Stimulated activated CD8-positive, alpha-beta memory T cell treated with anti-CD3 and anti-CD28 coated beads, Interleukin-12 subunit alpha, Interleukin-12 subunit beta, amount 100 ng/mL, for 4 hours (primary cell): Measurements from ENCODE around the gene XG.

Source experiments
- DNase-seq: peaks from one replicate; pipeline ENCODE4 v3.0.0-alpha.2; 2020; ENCODE audit warnings: low read depth

The XG gene

DNA sequence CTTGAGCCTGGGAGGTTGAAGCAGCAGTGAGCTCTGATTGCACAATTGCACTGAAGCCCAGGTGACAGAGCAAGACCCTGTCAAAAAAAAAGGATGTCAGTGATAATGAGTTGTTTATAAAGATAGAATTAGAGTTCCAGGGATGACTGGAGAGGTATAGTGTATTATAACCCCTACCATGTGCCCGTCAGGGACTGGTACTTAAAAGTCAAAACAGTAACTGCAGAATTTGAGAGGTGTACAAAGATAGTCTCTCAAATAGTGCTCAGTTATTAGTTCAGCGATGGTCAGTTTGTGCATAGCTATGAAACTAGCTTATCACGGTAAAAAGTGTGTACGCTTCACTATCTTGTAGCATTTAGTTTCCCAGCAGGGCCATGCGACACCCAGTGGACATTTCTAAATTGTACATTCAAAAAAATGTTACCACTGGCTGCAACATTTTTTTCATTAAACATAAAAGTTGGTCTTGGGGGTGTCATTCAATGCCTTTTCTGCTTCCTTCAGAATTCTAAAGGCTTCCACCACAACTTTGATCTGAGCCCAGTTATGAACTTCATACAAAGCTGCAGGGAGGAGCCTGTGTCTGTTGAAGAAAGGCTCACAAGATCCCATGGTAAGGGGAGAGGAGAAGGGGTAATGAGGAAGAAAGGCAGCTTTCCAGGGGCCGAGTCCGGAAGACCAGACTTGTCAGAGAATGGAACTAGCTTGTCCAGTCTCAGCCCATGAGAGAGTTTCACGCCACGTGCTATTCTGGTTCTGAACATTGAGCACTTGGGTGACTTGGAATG lies 67.7 kb downstream of the XG start:
- DNase-seq, result no peak

DNA sequence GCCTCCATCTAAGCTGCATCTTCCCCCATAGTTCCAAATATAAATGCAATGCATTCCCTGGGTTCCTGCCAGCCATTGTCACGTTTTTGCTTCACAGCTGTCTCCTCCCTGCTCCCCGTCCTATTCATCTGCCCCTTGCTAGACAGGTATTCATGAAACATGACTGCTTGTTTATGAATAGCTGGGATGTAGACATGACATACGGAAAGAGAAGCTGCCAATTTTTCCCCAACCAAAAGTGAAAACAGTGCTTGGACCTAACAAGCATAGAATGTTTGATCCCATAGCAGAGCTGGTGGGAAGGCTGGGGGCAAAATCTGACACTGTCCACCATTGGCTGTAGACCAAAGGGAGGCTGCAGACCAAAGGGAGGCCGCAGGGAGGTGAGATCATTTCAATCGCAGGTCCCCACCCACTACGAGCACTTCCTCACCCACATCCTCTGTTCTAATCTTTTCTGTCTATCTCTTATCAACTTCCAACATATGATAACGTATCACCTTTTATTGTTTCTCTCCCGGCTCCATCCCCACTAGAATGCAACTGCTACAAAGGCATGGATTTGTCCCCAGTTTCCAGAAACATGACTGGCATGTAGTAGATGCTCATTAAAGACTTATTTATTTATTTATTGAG lies 68.4 kb downstream of the XG start:
- no peak for DNase-seq

DNA sequence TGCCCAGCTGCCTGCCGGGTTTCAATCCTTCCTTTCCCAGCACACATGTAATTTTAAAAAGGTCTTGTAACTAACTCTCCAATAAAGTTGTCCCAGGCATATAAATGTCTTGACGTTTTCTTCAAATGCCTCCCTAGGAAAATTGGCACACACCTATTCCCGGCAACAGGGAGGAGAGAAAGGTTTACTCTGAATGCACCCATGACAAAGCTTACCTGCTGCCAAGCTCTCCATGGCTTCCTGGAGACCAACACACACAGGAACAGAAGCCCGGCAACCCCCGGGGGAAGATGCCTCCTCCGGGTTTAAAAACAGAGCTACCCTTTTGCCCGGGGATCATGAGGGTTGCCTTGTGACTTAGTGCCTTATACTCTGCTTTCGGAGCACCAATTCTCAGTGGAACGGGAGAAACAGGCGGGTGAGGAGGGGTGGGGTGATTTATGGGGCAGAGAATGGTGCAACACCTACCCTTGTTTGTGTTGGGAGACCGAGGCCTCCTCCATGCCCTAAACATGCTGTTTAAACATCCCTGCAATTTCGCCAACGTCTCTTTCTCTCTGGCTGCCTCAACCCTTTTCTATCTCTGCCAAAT lies 72.1 kb downstream of the XG start:
- DNase-seq, result no peak

DNA sequence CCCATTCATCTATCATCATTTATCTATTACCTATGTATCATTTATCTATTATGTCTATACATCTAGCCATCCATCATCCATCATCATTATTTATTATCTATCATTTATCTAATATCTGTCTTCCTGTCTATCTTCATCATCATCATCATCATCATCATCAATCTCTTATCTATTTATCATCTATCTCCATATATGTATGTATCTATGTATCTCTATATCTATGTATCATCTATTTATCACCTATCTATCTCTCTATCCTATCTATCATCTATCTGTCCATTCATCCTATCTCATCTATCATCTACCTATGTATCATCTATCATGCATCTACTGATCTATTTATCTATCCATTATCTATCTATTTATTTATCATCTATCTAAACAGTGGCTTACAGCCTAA lies 73.0 kb downstream of the XG start:
- DNase-seq, result no peak

DNA sequence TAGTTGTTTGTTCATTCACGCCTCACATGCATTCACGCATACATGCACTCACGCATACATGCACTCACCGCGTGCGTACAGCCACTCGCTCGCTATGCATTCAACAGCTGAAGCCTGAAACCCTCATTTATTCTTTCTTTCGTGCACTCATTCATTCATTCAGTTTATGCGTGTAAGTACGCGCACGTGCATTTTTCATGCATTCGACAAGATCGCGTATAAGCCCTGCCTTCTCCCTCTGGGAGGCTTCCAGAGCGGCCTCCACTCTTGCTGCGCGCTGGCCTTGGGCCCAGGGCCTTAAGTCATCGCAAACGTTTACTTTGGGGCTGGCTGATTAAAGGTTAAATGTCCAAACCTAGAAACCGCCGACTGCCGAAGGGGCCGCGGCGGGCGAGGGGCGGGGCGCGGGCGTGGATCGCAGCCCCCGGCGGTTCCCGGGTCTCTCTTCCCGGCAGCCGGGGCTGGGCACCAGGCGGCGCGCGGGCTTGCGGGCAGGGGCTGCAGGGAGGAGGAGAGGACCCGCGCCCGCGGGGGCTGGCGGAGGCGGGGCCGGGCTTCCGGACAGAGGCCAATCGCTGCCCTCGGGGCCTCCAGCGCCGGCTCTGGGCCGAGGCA lies 76.6 kb downstream of the XG start, which contains the start of gene GYG2:
GYG2 (plus strand) TSS at position 587 of the 615 bp plus-strand sequence. CDS start 1,259 bp downstream, outside the sequence.
- DNase-seq, result no peak

DNA sequence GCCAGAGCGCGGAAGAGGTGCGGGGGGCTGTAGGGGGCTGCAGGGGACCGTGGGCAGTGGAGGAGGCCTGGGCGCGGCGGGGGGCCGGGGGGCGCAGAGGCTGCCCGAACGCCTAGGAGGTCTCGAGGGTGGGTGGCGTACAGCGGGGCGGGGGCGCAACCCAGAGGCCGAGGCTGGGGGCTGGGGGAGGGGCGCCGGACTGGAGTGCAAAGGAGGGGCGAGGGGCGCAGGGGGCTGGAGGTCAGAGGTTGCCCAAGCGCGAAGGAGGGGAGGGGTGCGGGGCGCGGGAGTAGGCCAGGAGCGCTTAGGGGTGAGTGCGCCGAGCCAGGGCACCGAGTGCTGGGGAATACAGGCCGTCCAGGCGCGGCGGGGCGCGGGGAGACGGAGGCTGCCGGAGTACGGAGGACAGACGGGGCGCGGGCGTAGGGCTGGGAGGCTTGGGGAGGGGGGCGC lies 77.1 kb downstream of the XG start:
- DNase-seq, result no peak

DNA sequence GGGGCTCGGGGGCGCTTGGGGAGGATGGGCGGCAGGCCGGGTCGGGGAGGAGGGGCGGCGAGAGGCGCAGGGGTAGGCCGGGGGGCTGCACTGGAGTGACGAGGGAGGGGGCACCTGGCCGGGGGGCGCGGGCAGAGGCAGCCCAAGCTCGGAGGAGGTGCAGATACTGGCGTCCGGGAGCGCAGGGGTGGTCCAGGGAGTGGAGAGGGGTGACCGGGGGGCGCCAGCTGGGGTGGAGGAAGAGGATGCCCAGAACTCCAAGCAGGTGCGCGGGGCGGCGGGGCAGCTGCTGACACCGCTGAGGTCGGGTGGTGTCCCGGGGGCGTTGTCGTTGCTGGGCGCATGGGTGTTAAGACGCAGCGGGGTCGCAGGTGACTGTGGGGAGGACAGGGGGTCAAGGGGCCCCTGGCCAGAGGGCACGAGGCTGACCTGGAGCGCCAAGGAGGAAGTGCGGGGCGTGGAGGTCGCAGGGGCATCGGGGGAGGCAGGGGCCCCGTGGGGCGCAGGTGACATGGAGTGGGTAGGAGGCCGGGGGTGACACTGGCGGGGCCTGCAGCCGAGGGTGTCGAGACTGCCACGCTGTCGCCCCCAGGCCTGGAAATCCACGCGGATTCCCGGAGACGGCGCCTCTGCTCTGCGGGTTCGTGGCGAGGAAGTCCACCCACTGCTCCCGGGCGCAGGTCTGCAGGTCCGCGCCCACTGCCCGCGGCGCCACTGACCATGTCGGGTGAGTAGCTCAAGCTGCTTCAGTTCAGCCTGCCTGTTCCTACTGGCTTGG lies 77.8 kb downstream of the XG start:
- no peak for DNase-seq

DNA sequence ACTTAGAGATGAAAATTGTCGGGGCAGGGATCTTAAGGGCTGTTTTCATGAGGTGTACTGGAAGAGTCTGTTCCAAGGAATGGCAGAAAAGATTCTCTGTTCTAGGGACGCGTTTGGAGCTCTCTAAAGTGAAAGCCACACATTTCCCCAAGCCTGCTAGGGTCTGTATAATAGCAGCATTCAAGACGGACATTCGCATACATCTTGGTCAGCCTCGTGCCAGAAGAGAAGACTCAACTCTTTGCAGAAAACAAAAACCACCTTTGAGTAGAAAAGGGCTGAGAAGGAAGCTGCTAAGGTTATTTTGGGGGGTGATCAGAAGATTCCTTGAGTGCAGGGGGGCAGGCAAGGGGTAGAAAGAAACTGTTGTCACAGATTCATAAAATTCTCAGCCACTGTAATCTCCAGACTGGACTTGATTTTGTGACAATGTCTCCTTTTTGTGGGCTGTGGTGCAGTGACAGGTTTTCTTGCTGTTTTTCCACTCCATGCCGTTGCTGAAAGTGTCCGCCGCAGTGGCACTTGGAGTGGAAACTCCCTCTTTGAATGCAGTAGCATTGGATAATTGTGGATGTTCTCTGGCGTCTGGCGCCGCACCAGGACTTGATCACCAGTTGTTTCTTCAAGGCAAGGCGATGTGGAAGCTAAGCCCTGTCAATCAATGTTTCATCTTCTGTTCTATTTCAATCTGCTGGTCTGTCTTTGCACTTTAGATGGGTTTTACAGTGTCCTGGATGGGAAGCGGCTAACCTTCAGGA lies 79.8 kb downstream of the XG start:
- DNase-seq, result no peak

DNA sequence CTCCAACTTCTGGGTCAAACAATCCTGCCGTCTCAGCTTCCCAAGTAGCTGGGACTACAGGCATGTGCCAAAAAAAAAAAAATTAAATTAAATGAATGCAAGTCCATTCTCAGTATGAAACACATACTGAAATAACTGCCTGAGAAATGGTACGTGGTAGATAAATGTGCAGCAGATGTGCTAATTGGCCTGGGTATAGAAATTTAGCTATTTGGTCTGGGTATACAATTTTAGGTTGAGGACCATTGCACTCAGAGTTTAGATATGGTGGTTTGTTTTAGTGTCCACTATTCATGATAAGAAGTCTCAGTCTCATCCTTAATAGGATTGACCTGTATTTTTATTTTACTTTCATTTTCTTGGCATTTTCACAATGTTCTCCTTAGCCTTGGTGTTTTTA lies 86.1 kb downstream of the XG start:
- DNase-seq, result no peak

DNA sequence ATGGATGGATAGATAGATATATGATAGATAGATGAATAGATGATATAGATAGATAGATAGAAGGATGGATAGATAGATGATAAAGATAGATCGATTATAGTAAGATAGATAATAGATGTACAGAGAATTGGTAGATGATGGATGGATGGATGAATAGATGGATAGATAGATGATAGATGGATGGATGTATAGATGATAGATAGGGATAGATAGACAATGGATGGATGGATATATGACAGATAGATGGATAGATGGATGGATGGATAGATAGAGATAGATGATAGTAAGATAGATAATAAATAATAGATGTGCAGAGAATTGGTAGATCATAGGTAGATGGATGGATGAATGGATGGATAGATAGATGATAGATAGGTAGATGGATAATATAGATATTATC lies 89.1 kb downstream of the XG start:
- no peak for DNase-seq

DNA sequence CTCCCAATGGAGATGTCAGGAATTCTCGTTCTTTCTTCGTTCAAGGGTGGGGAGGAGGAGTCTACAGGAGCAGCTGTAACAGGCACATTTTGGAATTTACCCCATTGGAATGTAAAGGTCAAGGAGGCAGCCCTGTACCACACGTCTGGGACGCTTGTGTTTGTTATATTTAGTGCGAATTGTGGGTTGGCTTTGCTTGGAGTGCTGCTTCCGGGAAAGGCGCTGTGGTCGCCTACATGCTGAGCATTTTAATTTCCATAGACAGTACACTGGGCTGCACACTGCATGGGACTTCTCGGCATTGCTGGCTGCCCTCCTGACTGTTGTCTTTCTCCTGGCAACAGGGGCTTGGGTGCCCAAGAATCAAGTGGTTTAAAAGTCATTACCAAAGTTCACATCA lies 89.7 kb downstream of the XG start:
- DNase-seq, result no peak

DNA sequence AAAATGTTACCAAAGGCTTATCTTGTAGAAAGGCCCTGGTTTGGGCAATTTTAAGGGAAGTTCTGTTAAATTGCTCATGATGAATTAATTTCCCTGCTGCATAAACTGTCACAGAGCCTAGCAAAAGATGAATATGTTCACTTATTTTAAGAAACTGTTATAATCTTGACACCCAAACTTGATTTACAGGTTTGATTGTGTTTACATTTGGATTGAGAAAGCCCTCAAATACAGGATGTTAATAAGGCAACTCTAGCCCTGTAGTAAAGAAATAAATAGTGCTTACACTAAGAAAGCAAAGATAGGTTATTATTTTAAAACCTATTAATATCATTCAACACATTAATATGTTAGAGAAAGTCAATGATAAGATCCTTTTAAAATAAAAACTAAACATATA lies 95.2 kb downstream of the XG start:
- no peak for DNase-seq

DNA sequence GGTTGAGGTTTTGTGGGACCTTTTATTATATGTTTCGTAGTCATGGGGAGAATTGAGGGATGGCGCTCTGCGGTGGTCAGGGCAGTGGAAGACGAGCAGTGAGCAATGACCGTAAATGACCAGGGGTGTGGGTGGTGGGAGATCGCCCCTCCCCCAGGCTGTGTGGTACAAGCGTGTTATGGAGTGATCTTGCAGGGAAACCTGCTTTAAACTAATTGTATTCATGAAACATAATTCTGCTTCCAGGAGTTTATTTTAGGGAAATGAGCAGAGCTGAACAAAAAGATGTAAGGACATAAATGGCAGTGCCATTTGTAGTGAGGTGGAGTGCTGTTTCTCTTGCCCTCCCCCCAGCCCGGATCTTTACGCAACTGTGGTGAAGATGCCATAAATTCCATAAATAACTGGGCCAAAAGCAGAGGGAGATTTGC lies 97.0 kb downstream of the XG start:
- no peak for DNase-seq

DNA sequence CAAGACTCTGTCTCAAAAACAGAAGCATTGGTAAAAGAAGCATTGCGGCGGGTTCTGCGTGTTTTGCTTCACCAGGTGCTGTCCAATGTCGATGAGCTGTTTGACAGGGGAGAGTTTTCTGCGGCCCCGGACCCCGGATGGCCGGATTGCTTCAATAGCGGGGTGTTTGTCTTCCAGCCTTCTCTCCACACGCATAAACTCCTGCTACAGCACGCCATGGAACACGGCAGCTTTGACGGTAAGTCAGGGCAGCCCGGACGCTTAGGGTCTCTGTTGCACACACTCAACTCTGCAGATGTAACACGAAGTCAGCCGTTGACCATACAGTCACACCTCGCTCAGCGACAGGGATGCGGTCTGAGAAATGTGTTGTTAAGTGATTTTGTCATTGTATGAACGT lies 103.1 kb downstream of the XG start:
- no peak for DNase-seq

DNA sequence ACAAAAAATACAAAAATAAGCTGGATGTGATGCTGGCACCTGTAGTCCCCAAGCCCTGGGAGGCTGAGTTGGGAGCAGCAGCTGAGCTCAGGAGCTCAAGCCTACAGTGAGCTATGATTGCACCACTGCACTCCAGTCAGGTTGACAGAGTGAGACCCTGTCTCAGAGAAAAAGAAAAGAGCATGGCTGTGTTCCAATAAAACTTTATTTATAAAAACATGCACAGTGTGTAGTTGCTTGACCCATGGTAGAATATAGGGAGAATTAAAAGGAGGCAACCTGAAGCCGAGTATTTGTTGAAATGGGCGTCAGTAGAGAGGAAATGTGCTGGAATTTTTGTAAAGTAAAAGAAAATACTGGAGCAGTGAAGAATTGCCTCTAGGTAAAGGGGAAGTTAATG lies 103.9 kb downstream of the XG start:
- DNase-seq, result no peak

DNA sequence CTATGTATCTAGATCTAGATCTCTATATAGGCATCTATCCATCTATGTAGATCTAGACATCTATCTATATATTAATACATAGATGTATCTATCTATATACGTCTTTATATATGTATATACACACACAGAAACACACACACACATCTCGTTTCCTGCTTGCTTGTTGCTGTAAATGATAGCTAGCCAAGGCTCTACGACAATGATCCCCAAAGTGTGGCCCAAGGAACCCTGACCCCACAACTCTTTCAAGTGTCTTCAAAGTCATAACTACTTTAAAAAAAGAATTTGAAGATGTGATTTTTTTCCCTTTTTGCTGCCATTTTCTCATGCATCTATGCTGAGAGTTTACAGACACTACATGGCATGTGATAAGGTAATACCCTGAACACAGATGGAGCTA lies 105.7 kb downstream of the XG start:
- DNase-seq, result no peak

DNA sequence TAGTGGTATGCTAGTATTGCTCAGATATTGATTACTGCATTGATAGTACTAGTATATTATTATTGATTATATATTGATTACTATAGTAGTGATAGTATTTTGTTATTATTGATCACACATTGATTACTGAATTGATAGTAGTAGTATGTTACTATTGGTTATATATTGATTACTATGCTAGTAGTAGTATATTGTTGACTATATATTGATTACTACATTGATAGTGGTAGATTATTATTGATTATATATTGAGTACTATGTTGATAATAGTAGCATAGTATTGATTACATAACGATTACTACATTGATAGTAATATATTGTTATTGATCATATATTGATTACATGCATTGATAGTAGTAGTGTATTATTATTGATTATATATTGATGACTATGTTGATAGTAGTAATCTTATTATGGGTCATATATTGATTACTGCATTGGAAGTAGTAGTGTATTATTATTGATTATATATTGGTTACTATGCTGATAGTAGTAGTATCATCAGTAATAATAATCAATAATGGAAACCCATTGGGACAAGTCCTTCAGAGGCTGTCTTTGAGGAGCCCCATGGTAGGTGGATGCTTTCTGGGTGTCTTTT lies 107.5 kb downstream of the XG start:
- no peak for DNase-seq

DNA sequence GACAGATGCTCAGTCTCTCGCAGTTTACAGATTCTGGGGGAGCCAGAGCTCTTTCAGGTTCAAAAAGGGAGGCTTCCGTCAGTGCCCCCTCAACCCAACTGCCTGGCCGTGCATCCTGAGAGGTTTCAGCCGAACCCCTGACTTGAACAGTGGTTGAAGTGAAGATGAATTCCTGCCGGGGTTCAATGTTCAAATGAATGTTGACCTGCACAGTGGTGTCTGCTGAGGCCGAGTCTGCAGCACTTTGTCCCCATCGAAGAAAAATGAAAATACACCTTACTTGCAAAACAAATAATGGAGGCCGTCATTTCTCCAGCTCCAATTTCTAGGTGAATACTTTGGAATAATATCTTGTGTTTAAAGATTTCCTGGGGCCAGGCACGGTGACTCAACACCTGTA lies 110.6 kb downstream of the XG start:
- DNase-seq, result no peak

DNA sequence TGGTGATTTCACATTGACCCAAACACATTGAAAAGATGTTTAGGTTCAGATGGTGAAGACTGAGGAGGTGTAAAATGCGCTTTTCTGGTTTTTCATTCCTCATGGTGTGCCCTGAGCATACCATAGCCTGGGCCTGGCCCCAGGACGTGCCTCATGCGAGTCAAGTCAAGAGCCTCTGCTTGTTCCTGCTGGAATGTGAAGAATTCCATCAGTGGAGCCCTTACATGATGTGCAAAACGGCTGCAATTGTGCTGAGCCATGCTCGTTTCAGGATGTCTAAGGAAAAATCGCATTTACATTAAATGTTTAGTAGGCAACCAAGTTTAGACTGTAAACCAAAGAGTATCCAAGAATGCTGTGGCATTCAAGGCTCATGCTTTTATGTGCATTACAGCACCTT lies 111.8 kb downstream of the XG start:
- DNase-seq, result no peak
